ENCODE results near the gene THRB. TPM values are rescaled to one million over a fixed set of nuclear protein-coding genes. Genes with fewer than 3 reads are reported as not detected.

The THRB gene
- total and polyA plus RNA-seq, 11 donors: 4.8 to 28.5 (median 21.0) TPM

- no peaks in the 10 kb centered on the region for H3K36me3 ChIP-seq
- H3K4me1 ChIP-seq: peaks cover 0 to 14% (median 5%) of the 10 kb centered on the region in 12 donors
- TF ChIP-seq CTCF (IDR thresholded peaks at IDR 0.05) (no peak), POLR2A (IDR thresholded peaks at IDR 0.05) (no peak)
- no peak overlapping the region for H3K4me3 ChIP-seq
- 89 to 94% (median 91%) methylated on average over 5 of the region's 5 CpGs for WGBS, 4 donors
- H3K27ac ChIP-seq: peak overlapping the region in 1 of 12 donors; percentile 76
- peak in 2 of 4 donors; percentile 29 to 31 for ATAC-seq
- H3K27me3 ChIP-seq: no peaks in the 10 kb centered on the region
- peaks cover 0 to 12% (median 0%) of the 10 kb centered on the region in 12 donors for H3K9me3 ChIP-seq
- intact Hi-C loops (cut with DNase I): no loop called here
- no peak for DNase-seq
Observed at GRCh38 chr3:24296441-24297205, 198.0 kb downstream of the THRB start.

GRCh38 chr3:24294150-24294549 lies 200.5 kb downstream of the THRB start:
- Histone ChIP-seq H3K4me3 (no peak overlapping the region), H3K27me3 (no peaks in the 10 kb centered on the region), H3K36me3 (no peaks in the 10 kb centered on the region), H3K4me1 (peaks cover 0 to 10% (median 2%) of the 10 kb centered on the region in 12 donors), H3K9me3 (peaks cover 0 to 12% (median 0%) of the 10 kb centered on the region in 12 donors), H3K27ac (no peak overlapping the region)
- 90 to 94% (median 92%) methylated on average over 2 of the region's 2 CpGs for WGBS, 4 donors
- TF ChIP-seq POLR2A (IDR thresholded peaks at IDR 0.05) (no peak), CTCF (IDR thresholded peaks at IDR 0.05) (no peak)
- intact Hi-C loops (cut with DNase I): no loop called here
- no peak for ATAC-seq
- no peak for DNase-seq

GRCh38 chr3:24291646-24292045 lies 203.0 kb downstream of the THRB start:
- DNase-seq (no peak), ATAC-seq (no peak)
- H3K27me3 ChIP-seq: no peaks in the 10 kb centered on the region
- H3K4me1 ChIP-seq: peaks cover 0 to 28% (median 16%) of the 10 kb centered on the region in 12 donors
- H3K36me3 ChIP-seq: no peaks in the 10 kb centered on the region
- H3K27ac ChIP-seq: no peak overlapping the region
- TF ChIP-seq POLR2A (IDR thresholded peaks at IDR 0.05) (no peak), CTCF (IDR thresholded peaks at IDR 0.05) (no peak)
- intact Hi-C loops (cut with DNase I): loop anchor here in 1 of 10 donors (2.0 kb wide), 1 partner anchor 17 kb away; no protein-coding TSS in a partner anchor
- no peak overlapping the region for H3K4me3 ChIP-seq
- H3K9me3 ChIP-seq: peaks cover 0 to 12% (median 0%) of the 10 kb centered on the region in 12 donors

GRCh38 chr3:24290596-24290995 lies 204.1 kb downstream of the THRB start:
- intact Hi-C loops (cut with DNase I): loop anchor here in 1 of 10 donors (2.0 kb wide), 1 partner anchor 18 kb away; no protein-coding TSS in a partner anchor
- peak overlapping the region in 1 of 12 donors; percentile 59 for H3K27ac ChIP-seq
- no peaks in the 10 kb centered on the region for H3K27me3 ChIP-seq
- DNase-seq (no peak), ATAC-seq (no peak)
- H3K4me1 ChIP-seq: peaks cover 0 to 28% (median 16%) of the 10 kb centered on the region in 12 donors
- 75 to 90% (median 86%) methylated on average over 3 of the region's 3 CpGs for WGBS, 4 donors
- H3K36me3 ChIP-seq: no peaks in the 10 kb centered on the region
- H3K4me3 ChIP-seq: no peak overlapping the region
- peaks cover 0 to 12% (median 0%) of the 10 kb centered on the region in 12 donors for H3K9me3 ChIP-seq
- TF ChIP-seq POLR2A (IDR thresholded peaks at IDR 0.05) (no peak), CTCF (IDR thresholded peaks at IDR 0.05) (no peak)

All from heart left ventricle (tissue), 16 donors.